SK-N-SH treated with all-trans-retinoic acid at 6 μM for 48 hours (cell line): Measurements from ENCODE around the gene C15orf39.
"Not testable (repeated sequence)": the region's sequence is repeated elsewhere in the genome, so short reads cannot be mapped to it uniquely, and the experiment has no call there.

ENCODE experiments used
- CSRNP3 ChIP-seq: fragments of 250-450 bp; sonication (Bioruptor Pico); IDR thresholded peaks from 2 replicates; pipeline ENCODE4 v1.5.1; 2021; ENCODE audit warnings: mild to moderate bottlenecking, moderate library complexity
- OSR1 ChIP-seq: fragments of 250-450 bp; sonication (Bioruptor Pico); IDR thresholded peaks from 2 replicates; pipeline ENCODE4 v1.8.0; 2022; ENCODE audit warnings: moderate library complexity, mild to moderate bottlenecking, inconsistent platforms
- RARB ChIP-seq: fragments of 250-450 bp; sonication (Bioruptor Pico); IDR thresholded peaks from 2 replicates; pipeline ENCODE4 v1.8.0; 2021; ENCODE audit warnings: mild to moderate bottlenecking, moderate library complexity
- SNAI2 ChIP-seq: fragments of 250-450 bp; sonication (Bioruptor Pico); IDR thresholded peaks from 2 replicates; pipeline ENCODE4 v1.5.0; 2020; ENCODE audit warnings: mild to moderate bottlenecking, moderate library complexity
- ZFP3 ChIP-seq: fragments of 250-450 bp; sonication (Bioruptor Pico); IDR thresholded peaks from 2 replicates; pipeline ENCODE4 v1.5.0; 2020; ENCODE audit warnings: mild to moderate bottlenecking, moderate library complexity

GRCh38 chr15:75251343-75251742 lies 49.7 kb downstream of the C15orf39 start:
- TF ChIP-seq ZFP3 (CRISPR knock-in tag); RARB (CRISPR knock-in tag); CSRNP3; SNAI2 (CRISPR knock-in tag); OSR1 (CRISPR knock-in tag): not testable (repeated sequence)
